Thoracic aorta (tissue), 2 donors: Measurements from ENCODE around the gene ATP1A1. TPM values are rescaled to one million over a fixed set of nuclear protein-coding genes. Genes with fewer than 3 reads are reported as not detected.

Source experiments
- ATAC-seq: fragments of 150-250 bp; one replicate; pipeline ENCODE4 v1.8.0; 2017; ENCODE audit warnings: low read depth; ENCODE audit not compliant: insufficient number of reproducible peaks, low FRiP score
- DNase-seq: peaks from one replicate; pipeline ENCODE4 v3.0.0-alpha.2; 2020; ENCODE audit warnings: low spot score
- H3K27ac ChIP-seq, 2 donors: fragments of 200-600 bp; sonication (generic); 1 replicate in 1 of 2; 2 replicates in 1 of 2; pipeline ENCODE4 v1.5.1; 2016; ENCODE audit warnings: mild to moderate bottlenecking in 2 of 2, moderate library complexity in 2 of 2
- H3K27me3 ChIP-seq: fragments of 200-600 bp; sonication (generic); replicated peaks from 2 replicates; pipeline ENCODE4 v1.6.0; 2016; ENCODE audit warnings: mild to moderate bottlenecking; ENCODE audit not compliant: insufficient read depth
- H3K36me3 ChIP-seq: fragments of 200-600 bp; sonication (generic); one replicate; pipeline ENCODE4 v1.5.1; 2016
- H3K4me1 ChIP-seq, 2 donors: fragments of 200-600 bp; sonication (generic); 1 replicate in 1 of 2; 2 replicates in 1 of 2; pipeline versions ENCODE4 v1.5.1 to v1.6.0; 2016; ENCODE audit warnings: low read depth in 2 of 2, mild to moderate bottlenecking in 1 of 2; ENCODE audit not compliant: control insufficient read depth in 1 of 2
- H3K4me3 ChIP-seq: fragments of 200-600 bp; sonication (generic); 2 replicates; pipeline ENCODE4 v1.5.1; 2016; ENCODE audit warnings: mild to moderate bottlenecking
- H3K9me3 ChIP-seq: fragments of 200-600 bp; sonication (generic); 2 replicates; pipeline ENCODE4 v1.5.1; 2016
- CTCF ChIP-seq: fragments of 200-600 bp; sonication (generic); IDR thresholded peaks from one replicate; pipeline ENCODE4 v1.5.1; 2019; ENCODE audit warnings: antibody characterized with exemption
- total RNA-seq, 2 donors: library from RNA; depleted of rRNA; stranded (reverse); fragments of >200 nt; gene quantifications; one replicate each; pipeline versions ENCODE4 v1.1.0 to v1.2.3, GENCODE V29; 2016

ATP1A1 gene
- total RNA-seq, 2 donors from 2014 or later = 244 to 310 TPM

- no peak for TF ChIP-seq CTCF
- Histone ChIP-seq H3K4me1 (no peaks in the 10 kb centered on the region), H3K36me3 (peaks cover 85% of the 10 kb centered on the region), H3K27ac (no peak overlapping the region), H3K9me3 (no peaks in the 10 kb centered on the region), H3K27me3 (no peaks in the 10 kb centered on the region), H3K4me3 (no peak overlapping the region)
- no peak for DNase-seq
- no peak for ATAC-seq
Observed at GRCh38 chr1:116389686-116390085, 16.6 kb downstream of the ATP1A1 start.

- Histone ChIP-seq H3K27me3 (no peaks in the 10 kb centered on the region), H3K36me3 (peaks cover 84% of the 10 kb centered on the region), H3K27ac (no peak overlapping the region), H3K9me3 (no peaks in the 10 kb centered on the region), H3K4me3 (no peak overlapping the region), H3K4me1 (no peaks in the 10 kb centered on the region)
- TF ChIP-seq CTCF = no peak
- ATAC-seq (no peak), DNase-seq (no peak)
Observed at GRCh38 chr1:116390195-116390594, 17.2 kb downstream of the ATP1A1 start.

- DNase-seq (no peak), ATAC-seq (no peak)
- Histone ChIP-seq H3K27me3 (no peaks in the 10 kb centered on the region), H3K4me1 (no peaks in the 10 kb centered on the region), H3K4me3 (no peak overlapping the region), H3K36me3 (peaks cover 84% of the 10 kb centered on the region), H3K9me3 (no peaks in the 10 kb centered on the region), H3K27ac (no peak overlapping the region)
- no peak for TF ChIP-seq CTCF
Observed at GRCh38 chr1:116391185-116391584, 18.1 kb downstream of the ATP1A1 start.

GRCh38 chr1:116392717-116393404 is 19.8 kb downstream of the ATP1A1 start:
- H3K36me3 ChIP-seq = peaks cover 89% of the 10 kb centered on the region
- no peak overlapping the region for H3K27ac ChIP-seq
- no peak for ATAC-seq
- no peaks in the 10 kb centered on the region for H3K27me3 ChIP-seq
- no peaks in the 10 kb centered on the region for H3K9me3 ChIP-seq
- DNase-seq = no peak
- no peak overlapping the region for H3K4me3 ChIP-seq
- no peaks in the 10 kb centered on the region for H3K4me1 ChIP-seq
- TF ChIP-seq CTCF = no peak

GRCh38 chr1:116393792-116394191 is 20.7 kb downstream of the ATP1A1 start:
- H3K9me3 ChIP-seq = no peaks in the 10 kb centered on the region
- H3K4me3 ChIP-seq = no peak overlapping the region
- ATAC-seq (no peak), DNase-seq (no peak)
- no peak overlapping the region for H3K27ac ChIP-seq
- H3K4me1 ChIP-seq = no peaks in the 10 kb centered on the region
- H3K27me3 ChIP-seq = no peaks in the 10 kb centered on the region
- peaks cover 89% of the 10 kb centered on the region for H3K36me3 ChIP-seq
- no peak for TF ChIP-seq CTCF
